ENCODE results near the gene LHPP. TPM values are rescaled to one million over a fixed set of nuclear protein-coding genes. Genes with fewer than 3 reads are reported as not detected.

Gene LHPP
- total and polyA plus RNA-seq, 10 donors = 16.8 to 36.8 (median 23.5) TPM

- peaks cover 83 to 100% (median 100%) of the 10 kb centered on the region in 6 donors for H3K4me1 ChIP-seq
- TF ChIP-seq POLR2AphosphoS5 (IDR thresholded peaks at IDR 0.05) (peak; percentile 53 to 57 (median 55)), POLR2A (IDR thresholded peaks at IDR 0.05) (no peak)
- H3K36me3 ChIP-seq = peaks cover 0 to 44% (median 0%) of the 10 kb centered on the region in 6 donors
- DNase-seq = peak; percentile 87
- no peaks in the 10 kb centered on the region for H3K9me3 ChIP-seq
- peak overlapping the region; percentile 42 to 97 (median 90) for H3K27ac ChIP-seq
- no peaks in the 10 kb centered on the region for H3K27me3 ChIP-seq (replicated peaks in 1 of 7)
- 33 to 51% (median 45%) methylated on average over 13 of the region's 13 CpGs for WGBS, 5 donors
- intact Hi-C loops (cut with DNase I; ENCODE audit: low total_unique reads) = no loop called here
- peak overlapping the region in 1 of 8 donors; percentile 58 for H3K4me3 ChIP-seq
Observed at GRCh38 chr10:124650820-124651401, 189.3 kb downstream of the LHPP start.

- peak; percentile 83 for DNase-seq
- peak overlapping the region in 1 of 8 donors; percentile 58 for H3K4me3 ChIP-seq
- H3K36me3 ChIP-seq = peaks cover 0 to 44% (median 0%) of the 10 kb centered on the region in 6 donors
- H3K4me1 ChIP-seq = peaks cover 78 to 100% (median 100%) of the 10 kb centered on the region in 6 donors
- peak overlapping the region; percentile 42 to 97 (median 90) for H3K27ac ChIP-seq
- TF ChIP-seq POLR2A (IDR thresholded peaks at IDR 0.05) (no peak), POLR2AphosphoS5 (IDR thresholded peaks at IDR 0.05) (peak in 2 of 3 donors; percentile 26 to 51)
- H3K9me3 ChIP-seq = no peaks in the 10 kb centered on the region
- no peaks in the 10 kb centered on the region for H3K27me3 ChIP-seq (replicated peaks in 1 of 7)
- 58 to 80% (median 69%) methylated on average over 2 to 14 of the region's 14 CpGs for WGBS, 5 donors
- intact Hi-C loops (cut with DNase I; ENCODE audit: low total_unique reads) = no loop called here
Observed at GRCh38 chr10:124651402-124651891, 189.8 kb downstream of the LHPP start.

GRCh38 chr10:124652200-124652599, 190.6 kb downstream of the LHPP start:
- Histone ChIP-seq H3K27ac (peak overlapping the region; percentile 42 to 97 (median 90)), H3K4me1 (peaks cover 70 to 100% (median 96%) of the 10 kb centered on the region in 6 donors)
- WGBS, 5 donors = 80 to 92% (median 83%) methylated on average over 3 to 5 of the region's 5 CpGs

GRCh38 chr10:124652701-124653100, 191.1 kb downstream of the LHPP start:
- TF ChIP-seq POLR2A (IDR thresholded peaks at IDR 0.05) = no peak
- no peak for TF ChIP-seq CTCF (IDR thresholded peaks at IDR 0.05 in 8 of 11, conservative IDR thresholded peaks at IDR 0.05 in 3 of 11)
- no peak for TF ChIP-seq POLR2AphosphoS5 (IDR thresholded peaks at IDR 0.05)
- no peaks in the 10 kb centered on the region for H3K9me3 ChIP-seq
- intact Hi-C loops (cut with DNase I; ENCODE audit: low total_unique reads) = no loop called here
- H3K36me3 ChIP-seq = peaks cover 0 to 45% (median 0%) of the 10 kb centered on the region in 6 donors
- peak; percentile 76 for DNase-seq
- peaks cover 66 to 100% (median 96%) of the 10 kb centered on the region in 6 donors for H3K4me1 ChIP-seq
- WGBS, 5 donors = 31 to 80% (median 75%) methylated on average over 2 to 8 of the region's 8 CpGs
- no peak overlapping the region for H3K4me3 ChIP-seq
- H3K27me3 ChIP-seq (replicated peaks in 1 of 7) = no peaks in the 10 kb centered on the region
- peak overlapping the region; percentile 42 to 97 (median 90) for H3K27ac ChIP-seq

More at GRCh38 chr10:124652200-124652599, 190.6 kb downstream of the LHPP start:
- peak; percentile 75 for DNase-seq
- no peaks in the 10 kb centered on the region for H3K27me3 ChIP-seq (replicated peaks in 1 of 7)
- intact Hi-C loops (cut with DNase I; ENCODE audit: low total_unique reads) = no loop called here
- H3K36me3 ChIP-seq = peaks cover 0 to 45% (median 0%) of the 10 kb centered on the region in 6 donors
- H3K4me3 ChIP-seq = no peak overlapping the region
- no peak for TF ChIP-seq CTCF (IDR thresholded peaks at IDR 0.05 in 8 of 11, conservative IDR thresholded peaks at IDR 0.05 in 3 of 11)
- TF ChIP-seq POLR2A (IDR thresholded peaks at IDR 0.05) = no peak
- no peak for TF ChIP-seq POLR2AphosphoS5 (IDR thresholded peaks at IDR 0.05)
- no peaks in the 10 kb centered on the region for H3K9me3 ChIP-seq

- peaks cover 66 to 100% (median 96%) of the 10 kb centered on the region in 6 donors for H3K4me1 ChIP-seq
- intact Hi-C loops (cut with DNase I; ENCODE audit: low total_unique reads) = no loop called here
Observed at GRCh38 chr10:124653311-124653710, 191.7 kb downstream of the LHPP start.

More at GRCh38 chr10:124653311-124653710, 191.7 kb downstream of the LHPP start:
- peak; percentile 76 for DNase-seq
- no peak for TF ChIP-seq POLR2A (IDR thresholded peaks at IDR 0.05)
- TF ChIP-seq CTCF (IDR thresholded peaks at IDR 0.05 in 8 of 11, conservative IDR thresholded peaks at IDR 0.05 in 3 of 11) = no peak
- TF ChIP-seq POLR2AphosphoS5 (IDR thresholded peaks at IDR 0.05) = no peak
- 82 to 94% (median 83%) methylated on average over 1 to 7 of the region's 7 CpGs for WGBS, 5 donors
- Histone ChIP-seq H3K36me3 (peaks cover 0 to 45% (median 0%) of the 10 kb centered on the region in 6 donors), H3K4me3 (no peak overlapping the region), H3K27me3 (replicated peaks in 1 of 7) (no peaks in the 10 kb centered on the region), H3K27ac (peak overlapping the region in 7 of 8 donors; percentile 39 to 97 (median 92)), H3K9me3 (no peaks in the 10 kb centered on the region)

All from spleen (tissue), 11 donors.